GM12878 (cell line): ENCODE results near the gene RERE. TPM values are rescaled to one million over a fixed set of nuclear protein-coding genes. Genes with fewer than 3 reads are reported as not detected.

ENCODE experiments used
- ATAC-seq: fragments of 200-7000 bp; cut with Tn5 transposase; 3 replicates; pipeline ENCODE4 v1.9.1; 2020; ENCODE audit warnings: mild to moderate bottlenecking, moderate library complexity
- BruUV-seq: library from RNA; stranded (reverse); fragments of 400-500 nt; replicated peaks from 2 replicates; lab custom pipeline; 2021; lab: Mats Ljungman, UMichigan
- CTCF ChIA-PET: fragments of 300-600 bp; sonication (Branson Sonifier 250); formaldehyde crosslinking; extraction: SDS; loops from one replicate; lab custom pipeline; 2021; ENCODE audit warnings: inconsistent platforms; lab: Yijun Ruan, JAX
- POLR2A ChIA-PET: fragments of 350-600 bp; formaldehyde crosslinking; extraction: SDS; loops from one replicate; lab custom pipeline; 2021; ENCODE audit warnings: inconsistent platforms; lab: Charles Lee
- RAD21 ChIA-PET: fragments of 300-600 bp; sonication (Branson Sonifier 250); formaldehyde crosslinking; loops from one replicate; lab custom pipeline; 2023; ENCODE audit warnings: antibody characterized with exemption; ENCODE audit not compliant: unreplicated experiment; lab: Charles Lee
- SMC1A ChIA-PET: fragments of 300-600 bp; sonication (Branson Sonifier 250); formaldehyde crosslinking; loops from one replicate; lab custom pipeline; 2023; ENCODE audit not compliant: unreplicated experiment, uncharacterized antibody; lab: Charles Lee
- DNase-seq: peaks from one replicate; pipeline ENCODE4 v3.0.0-alpha.2; 2011; ENCODE audit warnings: low read depth, low spot score
- FAIRE-seq: peaks from 3 replicates; lab custom pipeline; 2011; peaks lifted over from hg19 to GRCh38; lab: Jason Lieb, UNC
- H2AFZ ChIP-seq: 2 replicates; pipeline ENCODE4 v1.6.0; 2011; ENCODE audit warnings: low read depth, low read length, control low read depth; ENCODE audit not compliant: control insufficient read depth
- H3K27ac ChIP-seq: 2 replicates; pipeline ENCODE4 v1.5.1; 2011; ENCODE audit warnings: control low read depth; ENCODE audit not compliant: control insufficient read depth, insufficient read depth
- H3K27me3 ChIP-seq, 2 experiments: replicated peaks in 1 of 2; 2 replicates each; pipeline versions ENCODE4 v1.6.0 to v1.6.1; 2011; ENCODE audit warnings: low read length in 1 of 2; ENCODE audit not compliant: control insufficient read depth in 2 of 2, insufficient read depth in 2 of 2
- H3K36me3 ChIP-seq, 2 experiments: 2 replicates each; pipeline ENCODE4 v1.5.1; 2011; ENCODE audit warnings: low read length in 1 of 2; ENCODE audit not compliant: control insufficient read depth in 2 of 2, insufficient read depth in 2 of 2
- H3K4me1 ChIP-seq: 2 replicates; pipeline ENCODE4 v1.6.1; 2011; ENCODE audit warnings: mild to moderate bottlenecking, low read length, moderate library complexity, mixed read lengths; ENCODE audit not compliant: control insufficient read depth, insufficient read depth
- H3K4me2 ChIP-seq: 2 replicates; pipeline ENCODE4 v1.6.0; 2011; ENCODE audit warnings: control low read depth; ENCODE audit not compliant: control insufficient read depth, insufficient read depth
- H3K4me3 ChIP-seq: fragments of 200-600 bp; sonication (generic); 2 replicates; pipeline ENCODE4 v1.5.1; 2016
- H3K79me2 ChIP-seq: 2 replicates; pipeline ENCODE4 v1.6.0; 2011; ENCODE audit warnings: low read length; ENCODE audit not compliant: control insufficient read depth, insufficient read depth
- H3K9ac ChIP-seq: 2 replicates; pipeline ENCODE4 v1.8.0; 2011; ENCODE audit warnings: low read length, control low read depth, mixed read lengths; ENCODE audit not compliant: control insufficient read depth, insufficient read depth
- H3K9me3 ChIP-seq: replicated peaks from 3 replicates; pipeline ENCODE4 v1.5.1; 2011; ENCODE audit warnings: mild to moderate bottlenecking, low read length; ENCODE audit not compliant: control insufficient read depth, insufficient read depth
- H4K20me1 ChIP-seq: 2 replicates; pipeline ENCODE4 v1.6.0; 2011; ENCODE audit not compliant: control insufficient read depth, insufficient read depth
- ASH2L ChIP-seq: fragments of 300-600, 200-600 bp; sonication (generic); IDR thresholded peaks from 2 replicates; pipeline ENCODE4 v1.6.1; 2017; ENCODE audit warnings: low read depth, mild to moderate bottlenecking, borderline replicate concordance
- BACH1 ChIP-seq: fragments of 450-650 bp; IDR thresholded peaks from 2 replicates; pipeline ENCODE4 v1.6.1; 2017; ENCODE audit warnings: mild to moderate bottlenecking, borderline replicate concordance
- EP300 ChIP-seq, 2 experiments: fragments of 150-350 bp in 1 of 2; IDR thresholded peaks; 2 replicates each; pipeline ENCODE4 v1.6.1; 2011 to 2012; ENCODE audit warnings: low read depth in 2 of 2, low read length in 2 of 2, borderline replicate concordance in 1 of 2, improper control_type of control experiment in 1 of 2, inconsistent platforms in 1 of 2; ENCODE audit not compliant: control insufficient read depth in 1 of 2
- GATAD2B ChIP-seq: fragments of 450-650 bp; conservative IDR thresholded peaks from 2 replicates; pipeline ENCODE4 v1.6.1; 2017; ENCODE audit warnings: low read depth, mild to moderate bottlenecking, moderate library complexity
- HDGF ChIP-seq: fragments of 450-650 bp; IDR thresholded peaks from 2 replicates; pipeline ENCODE4 v1.6.1; 2016; ENCODE audit warnings: antibody characterized with exemption
- LARP7 ChIP-seq: fragments of 450-650 bp; IDR thresholded peaks from 2 replicates; pipeline ENCODE4 v1.6.1; 2017; ENCODE audit warnings: mild to moderate bottlenecking
- PAX8 ChIP-seq: fragments of 450-650 bp; IDR thresholded peaks from 2 replicates; pipeline ENCODE4 v1.6.1; 2017; ENCODE audit warnings: mild to moderate bottlenecking, moderate library complexity
- PML ChIP-seq: IDR thresholded peaks from 2 replicates; pipeline ENCODE4 v1.6.1; 2012; ENCODE audit warnings: low read length, inconsistent platforms
- RB1 ChIP-seq: fragments of 450-650 bp; formaldehyde crosslinking; IDR thresholded peaks from 2 replicates; pipeline ENCODE4 v1.6.1; 2017; ENCODE audit warnings: mild to moderate bottlenecking, borderline replicate concordance
- RELB ChIP-seq: fragments of 450-650 bp; IDR thresholded peaks from 2 replicates; pipeline ENCODE4 v1.6.1; 2017; ENCODE audit warnings: low read depth, mild to moderate bottlenecking, moderate library complexity
- SMAD5 ChIP-seq: IDR thresholded peaks from 2 replicates; pipeline ENCODE4 v1.6.1; 2016; ENCODE audit warnings: antibody characterized with exemption, low read depth
- SP1 ChIP-seq: IDR thresholded peaks from one replicate; pipeline ENCODE4 v1.6.1; 2011; ENCODE audit warnings: low read depth, low read length
- SREBF1 ChIP-seq: IDR thresholded peaks from 2 replicates; pipeline ENCODE4 v1.6.1; 2012; ENCODE audit warnings: mild to moderate bottlenecking, low read length
- ZNF217 ChIP-seq: fragments of 450-650 bp; IDR thresholded peaks from 2 replicates; pipeline ENCODE4 v1.6.1; 2017; ENCODE audit warnings: antibody characterized with exemption, mild to moderate bottlenecking
- WGBS: methylation state at CpG from one replicate; pipeline ENCODE4 v1.1.6; 2016; ENCODE audit warnings: low lambda C conversion rate; ENCODE audit not compliant: insufficient replicate concordance, insufficient coverage; ENCODE audit errors: missing lambda C conversion rate; 5-methylcytosine and 5-hydroxymethylcytosine counted together
- in situ Hi-C: fragments of 300-500 bp; cut with MboI; formaldehyde crosslinking; loops from 9 replicates; pipeline ENCODE4 v1.14.3; 2018; ENCODE audit warnings: mixed read lengths
- intact Hi-C: fragments of 100-400 bp; cut with micrococcal nuclease; formaldehyde crosslinking; loops from one replicate; pipeline ENCODE4 v1.14.2; 2022; ENCODE audit not compliant: unreplicated experiment
- polyA plus RNA-seq, 11 experiments: library from polyadenylated mRNA; depleted of rRNA in 4 of 11; unstranded in 6 of 11; stranded (reverse) in 5 of 11; fragments of >200 nt; fragmentation: Nextera tagmentation in 4 of 11; fragmentation: Illumina TruSeq in 1 of 11; extraction: Ambion mirVana in 4 of 11; extraction: Trizol in 1 of 11; gene quantifications; 1 replicate in 1 of 11; 2 replicates in 10 of 11; pipeline versions ENCODE4 v1.2.1 to v1.2.3, GENCODE V29; 2011 to 2016; ENCODE audit warnings: inconsistent platforms in 2 of 11, missing spikeins in 2 of 11, low read depth in 1 of 11
- total RNA-seq, 4 experiments: library from RNA; depleted of rRNA in 3 of 4; stranded (reverse); fragments of >200 nt in 3 of 4; fragmentation: Illumina TruSeq in 1 of 4; extraction: Trizol in 1 of 4; gene quantifications; 2 replicates each; pipeline versions ENCODE4 v1.2.1 to v1.2.3, GENCODE V29; 2013 to 2021
- TF ChIP-seq, protein P1 (sequence below): IDR thresholded peaks from 2 replicates; pipeline ENCODE4 v1.6.1; 2012; ENCODE audit warnings: low read depth, low read length, improper control_type of control experiment
- TF ChIP-seq, protein P2 (sequence below): fragments of 450-650 bp; IDR thresholded peaks from 2 replicates; pipeline ENCODE4 v1.6.1; 2017; ENCODE audit warnings: borderline replicate concordance
- TF ChIP-seq, protein P3 (sequence below): fragments of 450-650 bp; IDR thresholded peaks from 2 replicates; pipeline ENCODE4 v1.6.1; 2016; ENCODE audit warnings: mild to moderate bottlenecking

Gene RERE
- total and polyA plus RNA-seq, 10 of the 15 experiments (the other 5 are each of a cell fraction or from before 2014, with no cell fraction given), result 5.2 to 60.5 (median 20.2) TPM

DNA sequence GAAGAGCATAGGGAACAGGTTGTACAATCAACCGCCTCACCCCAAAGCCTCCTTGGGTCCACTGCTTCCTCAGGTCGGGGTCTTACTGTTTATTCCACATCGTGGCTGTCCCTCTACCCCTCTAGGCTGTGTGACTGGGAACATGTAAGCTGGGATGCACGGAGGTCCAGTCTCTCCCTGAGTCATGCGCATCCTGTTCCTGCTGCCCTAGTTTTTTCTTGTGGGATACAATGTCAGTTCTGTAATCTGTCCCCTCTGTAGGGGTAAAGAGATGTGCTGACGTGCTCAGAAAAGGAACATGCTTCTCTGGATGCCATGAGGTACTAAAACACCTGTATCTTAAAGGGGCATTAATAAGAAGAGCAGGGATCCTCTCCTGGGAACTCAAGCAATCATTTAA is 433.4 kb downstream of the RERE start (continued):
- TF ChIP-seq PML (no peak), PAX8 (no peak), RELB (no peak), SMAD5 (no peak)
- TF ChIP-seq, protein P1, sequence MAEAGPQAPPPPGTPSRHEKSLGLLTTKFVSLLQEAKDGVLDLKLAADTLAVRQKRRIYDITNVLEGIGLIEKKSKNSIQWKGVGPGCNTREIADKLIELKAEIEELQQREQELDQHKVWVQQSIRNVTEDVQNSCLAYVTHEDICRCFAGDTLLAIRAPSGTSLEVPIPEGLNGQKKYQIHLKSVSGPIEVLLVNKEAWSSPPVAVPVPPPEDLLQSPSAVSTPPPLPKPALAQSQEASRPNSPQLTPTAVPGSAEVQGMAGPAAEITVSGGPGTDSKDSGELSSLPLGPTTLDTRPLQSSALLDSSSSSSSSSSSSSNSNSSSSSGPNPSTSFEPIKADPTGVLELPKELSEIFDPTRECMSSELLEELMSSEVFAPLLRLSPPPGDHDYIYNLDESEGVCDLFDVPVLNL, result no peak

- in situ Hi-C loops, result no loop called here
- TF ChIP-seq SREBF1, result no peak
- no peak for TF ChIP-seq BACH1
- no peak for TF ChIP-seq ZNF217
- TF ChIP-seq EP300 (IDR thresholded peaks at IDR 0.05; ENCODE audit: borderline replicate concordance in 1 of 2, control insufficient read depth in 1 of 2, low read depth in 2 of 2, low read length in 2 of 2), result no peak
- TF ChIP-seq HDGF, result no peak
- TF ChIP-seq, protein P2, sequence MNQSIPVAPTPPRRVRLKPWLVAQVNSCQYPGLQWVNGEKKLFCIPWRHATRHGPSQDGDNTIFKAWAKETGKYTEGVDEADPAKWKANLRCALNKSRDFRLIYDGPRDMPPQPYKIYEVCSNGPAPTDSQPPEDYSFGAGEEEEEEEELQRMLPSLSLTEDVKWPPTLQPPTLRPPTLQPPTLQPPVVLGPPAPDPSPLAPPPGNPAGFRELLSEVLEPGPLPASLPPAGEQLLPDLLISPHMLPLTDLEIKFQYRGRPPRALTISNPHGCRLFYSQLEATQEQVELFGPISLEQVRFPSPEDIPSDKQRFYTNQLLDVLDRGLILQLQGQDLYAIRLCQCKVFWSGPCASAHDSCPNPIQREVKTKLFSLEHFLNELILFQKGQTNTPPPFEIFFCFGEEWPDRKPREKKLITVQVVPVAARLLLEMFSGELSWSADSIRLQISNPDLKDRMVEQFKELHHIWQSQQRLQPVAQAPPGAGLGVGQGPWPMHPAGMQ, result no peak
- TF ChIP-seq, protein P3, sequence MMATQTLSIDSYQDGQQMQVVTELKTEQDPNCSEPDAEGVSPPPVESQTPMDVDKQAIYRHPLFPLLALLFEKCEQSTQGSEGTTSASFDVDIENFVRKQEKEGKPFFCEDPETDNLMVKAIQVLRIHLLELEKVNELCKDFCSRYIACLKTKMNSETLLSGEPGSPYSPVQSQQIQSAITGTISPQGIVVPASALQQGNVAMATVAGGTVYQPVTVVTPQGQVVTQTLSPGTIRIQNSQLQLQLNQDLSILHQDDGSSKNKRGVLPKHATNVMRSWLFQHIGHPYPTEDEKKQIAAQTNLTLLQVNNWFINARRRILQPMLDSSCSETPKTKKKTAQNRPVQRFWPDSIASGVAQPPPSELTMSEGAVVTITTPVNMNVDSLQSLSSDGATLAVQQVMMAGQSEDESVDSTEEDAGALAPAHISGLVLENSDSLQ, result no peak
- TF ChIP-seq SP1, result no peak
- no peak for TF ChIP-seq ASH2L
- no peak for TF ChIP-seq PAX8
- TF ChIP-seq RB1, result no peak
- TF ChIP-seq LARP7, result no peak
- TF ChIP-seq GATAD2B, result no peak
- Histone ChIP-seq H4K20me1 (peaks cover 3% of the 10 kb centered on the region; the same call in 1 of the 2 replicates), H3K79me2 (peaks cover 4% of the 10 kb centered on the region), H3K9ac (no peak overlapping the region), H3K4me2 (no peak overlapping the region), H3K4me3 (no peak overlapping the region), H3K27ac (no peak overlapping the region), H3K36me3 (peaks cover 11% of the 10 kb centered on the region in 2 experiments), H3K4me1 (no peaks in the 10 kb centered on the region), H3K27me3 (no peaks in the 10 kb centered on the region), H3K9me3 (no peaks in the 10 kb centered on the region), H2AFZ (no peak overlapping the region)
- peak; percentile 47 for FAIRE-seq
- ChIA-PET POLR2A (interaction anchor here (0.6 kb wide), 1 partner anchor 13 kb away, joined by 4 read pairs; no protein-coding TSS in a partner anchor), CTCF (interaction anchor here (1.5 kb wide), 1 partner anchor 139 kb away, joined by 4 read pairs; no protein-coding TSS in a partner anchor), SMC1A (interaction anchor here (1.2 to 1.3 kb wide), 3 partner anchors 20 to 345 kb away, joined by 3 read pairs; no protein-coding TSS in a partner anchor), RAD21 (interaction anchor here (1.2 kb wide), 1 partner anchor 45 kb away, joined by 3 read pairs; no protein-coding TSS in a partner anchor)
- no peak for DNase-seq
- intact Hi-C loops, result no loop called here
- 83% methylated on average over 15 of the region's 15 CpGs for WGBS
- ATAC-seq, result no peak
- no TSS peak for BruUV-seq
These were observed 434.6 kb downstream of the RERE start for GRCh38 chr1:8382608-8383505.
